Left forelimb (tissue), 1 donor: ENCODE measurements around the gene CD48.
"Not testable (repeated sequence)": the region's sequence is repeated elsewhere in the genome, so short reads cannot be mapped to it uniquely, and the experiment has no call there.

Experiments
- DNase-seq: peaks from one replicate; pipeline ENCODE4 v3.0.0-alpha.2; 2018; ENCODE audit warnings: low spot score

CD48 gene

DNA sequence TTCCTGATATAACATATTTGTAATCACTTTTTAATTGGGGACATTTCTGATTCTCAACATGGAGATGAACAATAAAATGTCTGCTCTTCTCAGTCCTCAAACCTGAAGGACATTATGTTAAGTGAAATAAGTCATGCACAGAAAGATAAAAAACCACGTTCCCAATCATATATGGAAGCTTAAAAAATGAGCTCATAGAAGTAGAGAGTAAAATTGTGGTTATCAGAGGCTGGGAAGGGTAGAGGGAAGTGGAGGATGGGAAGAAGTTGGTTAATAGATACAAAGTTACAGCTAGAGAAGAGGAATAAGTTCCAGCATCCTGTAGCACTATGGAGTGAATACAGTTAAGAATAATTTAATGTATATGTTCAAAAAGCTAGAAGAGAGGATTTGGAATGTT, 1.5 kb upstream of the CD48 start:
- DNase-seq, result no peak

DNA sequence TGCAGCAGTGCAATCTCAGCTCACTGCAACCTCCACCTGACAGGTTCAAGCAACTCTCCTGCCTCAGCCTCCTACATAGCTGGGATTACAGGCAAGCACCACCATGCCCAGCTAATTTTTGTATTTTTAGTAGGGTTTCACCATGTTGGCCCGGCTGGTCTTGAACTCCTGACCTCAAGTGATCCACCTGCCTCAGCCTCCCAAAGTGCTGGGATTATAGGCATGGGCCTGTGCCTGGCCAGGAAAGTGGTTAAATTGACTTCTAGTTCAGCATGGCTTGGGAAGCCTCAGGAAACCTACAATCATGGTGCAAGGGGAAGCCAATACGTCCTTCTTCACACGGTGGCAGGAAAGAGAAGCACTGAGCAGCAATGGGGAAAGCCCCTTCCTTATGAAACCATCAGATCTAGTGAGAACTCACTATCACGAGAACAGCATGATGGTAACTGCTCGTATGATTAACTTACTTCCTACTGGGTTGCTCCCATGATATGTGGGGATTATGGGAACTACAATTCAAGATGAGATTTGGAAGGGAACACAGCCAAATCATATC, 981 bp upstream of the CD48 start:
- DNase-seq, result not testable (repeated sequence)

DNA sequence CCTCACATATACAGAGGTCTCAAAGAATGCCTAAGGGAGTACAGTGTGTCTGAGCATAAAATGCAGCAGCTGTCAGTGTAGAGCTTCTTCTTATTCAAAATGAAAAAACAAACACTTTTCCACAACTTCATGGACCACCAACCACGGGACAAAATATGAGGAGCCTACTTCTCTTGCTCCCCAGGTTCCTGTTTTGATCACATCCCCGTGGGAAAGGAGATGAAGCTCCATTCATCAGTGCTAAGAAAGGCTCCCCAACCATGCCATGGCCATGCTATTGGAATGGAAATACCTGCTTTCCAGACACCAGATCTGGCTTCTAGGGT, 383 bp downstream of the CD48 start:
- DNase-seq, result no peak

DNA sequence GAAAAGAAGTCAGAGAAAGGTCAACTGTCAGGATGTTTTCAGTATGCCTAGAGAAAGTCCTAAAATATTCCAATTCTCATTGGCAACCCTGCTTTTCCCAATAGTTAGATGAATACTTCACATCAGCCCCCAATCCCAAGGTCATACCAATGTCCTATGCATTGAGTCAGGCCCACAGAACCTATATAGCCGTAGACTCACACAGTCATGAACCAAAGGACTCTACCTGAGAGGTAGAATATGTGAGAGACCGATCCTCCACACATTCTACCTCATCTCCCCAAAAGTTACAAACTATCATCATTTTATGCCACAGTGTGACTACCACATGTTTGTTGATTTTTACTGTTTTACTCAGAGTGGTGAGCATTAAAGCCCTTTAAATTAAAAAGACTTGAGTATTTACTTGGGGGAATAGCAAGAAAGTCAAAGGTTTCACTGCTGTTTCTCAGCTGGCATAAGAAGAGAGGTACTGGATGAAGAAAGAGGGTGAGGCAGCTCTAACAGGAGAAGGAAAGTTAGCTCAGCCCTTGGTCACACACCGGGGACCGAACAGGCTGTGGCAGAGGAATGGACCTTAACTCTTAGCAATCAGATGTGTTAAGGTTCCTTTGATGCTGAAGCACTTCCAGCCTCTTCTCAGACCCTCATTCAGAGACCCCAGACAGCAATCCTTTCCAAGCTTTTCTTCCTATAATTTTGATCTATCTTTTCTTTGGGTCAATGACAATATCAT, 937 bp downstream of the CD48 start:
- DNase-seq, result no peak

DNA sequence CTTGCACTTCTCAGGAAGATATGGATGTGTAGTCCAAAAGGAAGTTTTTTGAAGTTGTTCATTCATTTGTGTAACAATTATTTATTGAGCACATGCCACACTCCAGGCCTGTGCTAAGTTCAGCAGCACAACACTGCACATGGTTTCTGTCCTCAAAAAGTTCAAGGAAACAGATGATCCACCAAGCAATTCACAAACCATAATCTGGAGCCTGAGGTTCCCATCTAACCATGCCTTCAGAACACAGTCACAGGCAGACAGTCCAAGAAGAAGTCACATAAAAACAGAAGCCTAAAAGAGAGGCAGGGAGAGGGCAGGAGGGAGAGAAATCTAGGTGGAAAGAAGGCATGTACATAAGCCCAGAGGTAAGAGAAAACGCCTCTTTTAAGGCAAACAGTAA, 1.9 kb downstream of the CD48 start:
- no peak for DNase-seq

DNA sequence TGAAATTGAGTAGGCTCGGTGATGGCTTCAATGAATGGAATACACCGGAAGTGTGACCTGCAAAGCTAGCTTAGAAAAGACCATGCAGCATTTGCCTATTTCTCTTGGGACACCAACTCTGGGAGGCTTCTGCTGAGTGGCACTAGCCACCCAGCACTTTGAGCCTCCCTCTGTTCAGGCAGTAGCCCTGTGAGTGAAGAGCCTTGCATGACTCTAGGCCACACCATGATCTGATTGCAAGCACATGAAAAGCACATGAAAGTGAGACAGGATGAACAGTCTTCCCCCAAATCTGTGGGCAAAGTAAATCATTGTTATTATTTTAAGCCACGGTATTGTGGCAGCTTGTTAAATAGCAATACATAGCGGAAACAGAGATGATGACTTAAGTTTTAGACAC, 2.8 kb downstream of the CD48 start:
- DNase-seq, result no peak

DNA sequence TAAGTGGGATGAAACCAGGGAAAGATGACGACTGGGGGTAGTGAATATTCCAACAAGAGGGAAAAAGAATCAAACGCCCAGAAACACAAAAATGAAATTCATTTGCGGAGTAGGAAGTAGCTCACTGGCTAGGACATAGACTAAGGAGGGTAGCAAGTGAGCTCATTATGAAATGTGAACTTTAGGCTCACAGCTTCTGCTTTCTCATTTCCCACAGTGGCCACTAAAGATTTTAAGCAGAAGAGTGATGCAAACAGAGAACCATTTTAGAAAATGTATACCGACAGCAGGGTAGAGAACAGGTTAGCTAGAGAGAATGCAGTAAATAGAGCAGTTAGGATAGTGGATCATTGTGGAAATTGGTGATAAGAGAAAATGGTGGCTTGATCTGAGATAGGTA, 3.5 kb downstream of the CD48 start:
- DNase-seq, result no peak

DNA sequence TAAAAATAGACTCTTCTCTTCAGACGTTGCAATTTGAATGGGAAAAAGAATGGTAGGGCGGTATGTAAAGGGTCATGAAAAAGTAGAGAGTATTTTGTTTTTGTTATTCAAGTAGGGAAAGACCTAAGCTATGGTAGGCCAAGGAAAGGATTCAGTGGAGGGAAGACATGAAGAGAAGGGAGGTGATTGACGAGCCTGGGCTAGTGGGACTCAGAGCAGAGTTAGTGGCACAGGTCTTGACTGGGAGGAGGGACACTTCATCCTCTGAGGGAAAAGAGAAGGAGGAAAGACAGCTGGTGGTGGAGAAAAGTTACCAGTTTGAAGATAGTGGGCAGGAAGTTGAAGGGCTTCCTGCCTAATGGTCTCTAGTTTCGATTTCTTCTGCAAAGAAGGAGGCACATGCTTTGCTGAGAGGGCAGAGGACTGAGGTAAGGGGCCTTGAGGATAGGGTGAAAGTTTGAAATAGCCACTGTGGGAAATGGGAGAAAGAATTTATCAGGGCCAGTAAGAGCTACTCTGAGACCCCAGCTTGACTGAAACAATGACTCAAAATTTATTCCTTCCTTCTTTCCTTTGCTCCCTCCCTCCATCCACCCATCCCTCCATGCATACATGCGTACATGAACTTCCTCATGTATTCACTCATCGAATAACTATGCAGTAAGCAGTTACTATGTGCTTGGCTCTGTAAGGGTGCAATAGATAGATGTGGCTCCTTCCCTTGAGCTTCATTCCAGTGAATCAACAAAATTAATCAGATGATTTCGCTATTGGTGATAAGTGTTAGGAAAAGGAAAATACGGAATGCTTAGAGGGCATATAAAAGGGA, 4.2 kb downstream of the CD48 start:
- DNase-seq, result no peak

DNA sequence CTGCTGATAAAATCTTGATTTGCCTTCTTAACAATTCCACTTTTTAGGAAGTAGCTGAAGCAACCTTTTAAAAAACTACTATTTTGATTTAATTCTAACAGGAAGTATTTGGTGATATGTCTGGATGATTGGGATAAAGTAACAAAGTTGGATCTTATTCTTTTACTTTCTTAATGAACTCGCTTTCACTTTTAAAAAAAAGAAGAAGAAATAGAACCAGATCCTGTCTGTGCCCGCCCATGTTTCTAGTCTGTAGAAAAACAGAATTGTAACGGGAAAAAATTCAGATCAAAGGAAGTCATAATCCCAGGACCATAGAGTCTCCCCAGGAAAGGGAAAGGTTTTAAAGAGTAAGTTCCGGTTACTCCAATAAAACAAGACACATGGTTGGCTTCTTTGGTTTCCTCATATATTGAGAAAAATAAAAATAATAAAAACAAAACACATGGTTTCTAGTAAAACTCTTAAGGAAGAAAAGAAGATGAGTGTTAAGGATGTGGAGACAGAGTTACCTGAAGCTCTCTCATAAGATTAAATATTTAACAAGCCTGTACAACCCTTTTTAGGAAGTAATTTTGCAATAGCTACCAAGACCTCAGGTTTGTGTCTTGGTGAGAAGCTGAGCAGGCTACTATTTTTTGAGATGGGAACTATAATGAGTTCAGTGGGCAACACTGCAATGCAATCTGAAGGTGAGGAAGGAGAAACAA, 4.9 kb downstream of the CD48 start:
- no peak for DNase-seq

DNA sequence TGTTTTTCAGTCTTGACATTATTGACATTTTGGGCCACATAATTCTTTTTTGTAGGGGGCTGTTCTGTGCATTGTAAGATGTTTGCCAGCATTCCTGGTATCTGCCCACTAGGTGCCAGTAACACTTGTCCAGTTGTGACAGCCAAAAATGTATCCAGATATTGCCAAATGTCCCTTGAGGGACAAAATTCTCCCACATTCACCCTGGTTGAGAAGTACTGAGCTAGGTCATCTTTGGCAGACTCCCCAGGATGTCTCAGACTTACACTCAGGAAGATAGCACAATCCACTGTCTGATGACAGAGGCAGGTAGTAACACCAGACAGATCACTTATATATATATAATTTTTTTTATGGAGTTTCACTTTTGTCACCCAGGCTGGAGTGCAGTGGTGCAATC, 5.9 kb downstream of the CD48 start:
- DNase-seq, result no peak

DNA sequence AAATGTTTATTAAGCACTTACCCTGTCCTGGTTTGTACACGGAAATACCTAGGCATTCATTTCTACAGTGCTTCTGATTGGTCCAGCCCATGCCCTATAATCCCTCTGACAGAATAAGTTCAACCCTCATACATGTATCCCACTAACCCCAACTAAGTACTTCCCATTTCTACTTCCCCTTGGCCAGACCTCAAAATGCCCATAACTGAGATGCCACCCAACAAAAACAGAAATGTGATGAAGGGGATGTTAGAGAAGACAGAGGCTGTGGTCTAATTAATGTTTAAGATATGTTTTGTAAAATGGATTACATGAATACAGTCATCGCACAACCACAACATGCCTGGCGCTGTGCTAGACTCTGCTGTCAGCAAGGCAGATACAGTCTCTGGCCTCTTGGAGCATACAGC, 6.4 kb downstream of the CD48 start:
- not testable (repeated sequence) for DNase-seq

DNA sequence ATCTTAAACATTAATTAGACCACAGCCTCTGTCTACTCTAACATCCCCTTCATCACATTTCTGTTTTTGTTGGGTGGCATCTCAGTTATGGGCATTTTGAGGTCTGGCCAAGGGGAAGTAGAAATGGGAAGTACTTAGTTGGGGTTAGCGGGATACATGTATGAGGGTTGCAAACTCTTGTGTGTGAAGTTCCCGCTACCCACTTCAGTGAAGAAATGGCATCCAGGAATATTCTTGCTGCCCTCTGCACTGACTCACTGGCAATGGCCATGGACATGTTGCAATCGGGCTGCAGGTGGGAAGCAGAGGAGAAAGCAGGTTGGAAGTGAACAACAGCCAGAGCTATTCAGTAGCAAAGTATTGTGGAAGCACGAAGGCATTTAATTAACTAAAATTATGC, 7.4 kb downstream of the CD48 start:
- no peak for DNase-seq

DNA sequence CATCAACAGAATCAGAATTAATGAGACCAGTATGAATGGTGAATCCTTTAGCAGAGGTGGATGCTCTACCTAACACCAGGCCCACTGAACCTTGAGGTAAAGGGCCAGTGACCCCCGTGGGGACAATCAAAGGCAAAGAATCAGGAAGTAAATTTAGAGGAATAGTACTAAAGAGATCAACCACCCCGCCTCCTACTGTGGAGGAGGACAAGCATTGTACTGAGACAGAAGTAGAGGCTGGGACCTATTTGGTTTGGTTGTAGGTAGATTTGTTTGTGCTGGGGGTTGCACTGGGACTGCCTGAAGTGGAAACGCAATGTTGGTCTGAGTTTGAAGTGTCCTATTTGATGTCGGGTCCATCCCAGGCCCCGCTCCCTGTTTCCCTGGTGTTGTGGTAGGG, 9.5 kb downstream of the CD48 start:
- no peak for DNase-seq

DNA sequence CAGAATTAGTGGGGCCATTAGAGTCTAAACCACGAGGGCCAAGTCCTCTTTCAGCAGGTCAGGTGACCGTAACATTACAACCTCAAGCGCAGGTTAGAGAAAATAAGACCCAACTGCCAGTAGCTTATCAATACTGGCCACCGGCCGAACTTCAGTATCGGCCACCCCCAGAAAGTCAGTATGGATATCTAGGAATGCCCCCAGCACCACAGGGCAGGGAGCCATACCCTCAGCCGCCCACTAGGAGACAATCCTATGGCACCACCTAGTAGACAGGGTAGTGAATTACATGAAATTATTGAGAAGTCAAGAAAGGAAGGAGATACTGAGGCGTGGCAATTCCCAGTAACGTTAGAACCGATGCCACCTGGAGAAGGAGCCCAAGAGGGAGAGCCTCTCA, 19.2 kb downstream of the CD48 start:
- not testable (repeated sequence) for DNase-seq

DNA sequence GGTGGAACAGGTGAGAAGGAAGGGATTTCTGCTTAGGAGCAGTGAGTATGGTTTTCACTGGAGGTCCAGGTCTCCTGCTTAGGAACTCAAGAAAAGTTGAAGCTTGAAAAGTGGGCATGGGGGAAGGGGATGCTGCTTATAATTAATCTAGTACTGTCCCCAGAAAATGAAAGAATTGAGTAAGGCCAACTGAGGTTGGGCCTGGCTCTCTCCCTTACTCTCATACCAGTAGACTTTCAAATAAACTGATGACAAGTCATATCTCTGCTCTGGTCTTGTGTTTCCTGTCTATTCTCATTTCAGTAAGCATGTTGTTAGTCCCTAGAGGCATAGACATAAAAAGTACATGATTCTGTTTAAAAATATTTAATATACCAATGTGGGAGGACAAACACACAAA, 26.4 kb downstream of the CD48 start:
- no peak for DNase-seq

DNA sequence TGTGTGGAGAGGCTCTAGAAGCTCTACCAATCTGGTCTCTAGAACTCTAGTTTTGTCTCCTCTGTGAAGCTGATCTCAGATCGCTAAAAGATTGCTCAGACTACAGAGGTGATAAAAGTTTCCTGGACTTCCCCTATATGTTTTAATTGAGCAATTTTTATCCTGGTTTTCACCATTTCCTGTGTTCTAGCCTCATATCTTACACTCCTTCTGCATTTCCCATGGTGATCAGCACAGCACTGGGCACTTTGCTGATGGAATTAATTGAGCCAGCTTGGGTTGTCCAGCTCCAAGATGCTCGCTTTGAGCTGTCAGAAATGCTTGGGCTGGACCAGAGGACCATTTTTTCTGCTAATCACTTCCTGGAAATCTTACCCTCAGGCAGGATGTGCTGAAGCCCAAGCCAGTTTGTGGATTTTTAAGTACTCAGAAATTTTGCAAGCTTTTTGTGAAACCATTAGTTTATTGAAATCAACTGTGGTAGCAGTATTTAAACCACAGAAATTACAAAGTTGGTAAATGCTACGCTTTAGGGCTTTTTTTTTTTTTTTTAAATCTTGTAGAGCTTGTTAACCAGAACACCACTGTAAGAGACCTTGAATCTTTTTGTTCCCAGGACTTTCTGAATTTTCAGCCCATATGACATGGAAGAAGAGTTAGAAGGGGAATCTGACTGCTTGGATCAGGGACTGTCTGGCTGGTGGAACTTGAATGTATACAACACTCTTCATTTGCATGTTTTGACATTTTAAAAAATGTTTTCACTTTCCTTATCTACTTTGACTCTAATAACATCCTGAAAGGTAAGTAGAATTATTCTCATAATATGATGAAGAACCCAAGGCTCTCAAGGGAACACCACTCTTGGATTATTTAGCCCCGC, 28.4 kb downstream of the CD48 start:
- DNase-seq, result no peak

DNA sequence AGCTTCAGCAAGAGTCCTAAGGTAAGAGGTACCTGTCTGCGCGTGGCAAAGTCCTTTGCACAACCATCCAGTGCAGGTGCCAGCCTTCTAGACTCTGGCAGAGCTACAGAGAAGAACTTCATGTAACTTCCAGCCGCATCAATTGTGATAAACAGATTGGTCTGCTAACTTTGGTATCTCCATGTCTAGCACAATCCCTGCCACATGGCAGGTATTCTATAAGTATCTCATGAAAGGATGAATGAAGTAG, 29.8 kb downstream of the CD48 start:
- no peak for DNase-seq

DNA sequence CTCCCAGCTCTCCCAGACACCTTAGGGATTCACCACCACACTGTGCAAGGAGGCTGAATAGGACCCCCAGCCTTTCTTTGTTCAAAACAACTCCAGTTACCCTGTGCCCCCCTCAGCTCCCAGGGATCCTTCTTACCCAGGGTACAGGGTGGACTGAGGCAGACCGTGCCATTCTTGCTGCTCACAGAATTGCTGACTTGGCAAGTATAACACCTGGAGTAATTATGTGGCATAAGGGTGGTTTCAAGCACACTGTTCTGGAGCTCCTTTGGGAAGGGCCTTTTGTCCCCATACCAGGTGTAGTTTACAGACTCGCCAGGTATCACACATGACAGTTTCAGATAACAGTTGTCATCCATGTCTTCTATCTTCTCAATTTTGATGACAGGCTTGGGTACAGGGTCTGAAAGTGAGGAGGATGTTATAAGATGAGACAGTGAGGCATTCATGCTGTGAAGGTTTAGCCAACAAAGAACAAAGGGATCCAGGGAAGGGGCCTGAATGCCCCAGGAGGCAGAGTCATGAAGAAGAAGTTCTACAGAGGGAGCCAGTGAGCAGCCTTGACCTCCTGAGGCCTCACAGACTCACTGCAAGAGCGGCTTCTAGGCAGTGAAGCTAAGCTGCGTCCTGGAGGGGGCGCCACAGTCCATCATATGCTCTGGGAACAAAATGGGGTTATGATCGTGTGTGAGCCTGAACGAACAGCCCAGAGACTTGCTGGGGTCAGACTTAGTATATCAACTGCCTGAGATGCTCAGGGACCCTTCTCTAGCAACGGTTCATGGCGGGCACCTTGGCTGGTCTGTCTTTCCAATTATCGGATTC, 30.3 kb downstream of the CD48 start:
- no peak for DNase-seq

DNA sequence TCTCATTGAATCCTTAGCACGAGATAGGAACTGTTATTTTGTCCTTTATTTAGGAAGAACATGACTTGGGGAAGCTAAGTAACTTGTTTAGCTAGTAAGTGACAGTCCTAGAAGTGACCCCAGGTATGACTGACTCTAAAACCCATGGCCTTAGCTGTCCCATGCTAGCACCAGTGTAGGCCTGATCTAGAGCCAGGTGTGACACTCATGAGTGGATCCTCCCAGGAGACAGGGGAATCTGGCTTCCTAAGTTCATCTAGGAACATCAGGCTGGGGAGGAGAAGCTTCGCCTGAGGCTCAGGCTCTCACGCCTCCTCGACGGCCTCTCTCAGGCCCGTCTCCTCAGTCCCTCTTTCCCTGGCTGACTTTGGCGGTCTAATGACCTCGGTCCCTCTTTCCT, 31.2 kb downstream of the CD48 start:
- no peak for DNase-seq

DNA sequence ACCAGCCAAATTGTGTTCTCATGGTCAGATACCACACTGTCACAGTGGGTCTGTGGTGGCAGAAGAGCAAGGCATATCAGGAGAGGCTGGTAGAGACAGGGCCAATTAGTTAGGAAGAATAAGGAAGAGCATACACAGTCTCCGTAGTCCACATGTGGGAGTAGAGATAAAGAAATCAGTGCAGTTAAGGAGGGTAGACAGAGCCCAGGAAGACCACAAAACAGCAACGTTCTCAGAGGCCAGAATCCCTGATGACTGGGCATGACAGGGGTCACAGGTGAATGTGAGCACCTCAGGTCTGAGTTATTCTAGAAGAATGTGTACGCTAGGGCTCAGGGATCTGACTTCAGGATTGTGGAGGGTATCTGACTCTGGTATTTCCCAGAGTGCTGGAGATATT, 31.7 kb downstream of the CD48 start:
- no peak for DNase-seq

DNA sequence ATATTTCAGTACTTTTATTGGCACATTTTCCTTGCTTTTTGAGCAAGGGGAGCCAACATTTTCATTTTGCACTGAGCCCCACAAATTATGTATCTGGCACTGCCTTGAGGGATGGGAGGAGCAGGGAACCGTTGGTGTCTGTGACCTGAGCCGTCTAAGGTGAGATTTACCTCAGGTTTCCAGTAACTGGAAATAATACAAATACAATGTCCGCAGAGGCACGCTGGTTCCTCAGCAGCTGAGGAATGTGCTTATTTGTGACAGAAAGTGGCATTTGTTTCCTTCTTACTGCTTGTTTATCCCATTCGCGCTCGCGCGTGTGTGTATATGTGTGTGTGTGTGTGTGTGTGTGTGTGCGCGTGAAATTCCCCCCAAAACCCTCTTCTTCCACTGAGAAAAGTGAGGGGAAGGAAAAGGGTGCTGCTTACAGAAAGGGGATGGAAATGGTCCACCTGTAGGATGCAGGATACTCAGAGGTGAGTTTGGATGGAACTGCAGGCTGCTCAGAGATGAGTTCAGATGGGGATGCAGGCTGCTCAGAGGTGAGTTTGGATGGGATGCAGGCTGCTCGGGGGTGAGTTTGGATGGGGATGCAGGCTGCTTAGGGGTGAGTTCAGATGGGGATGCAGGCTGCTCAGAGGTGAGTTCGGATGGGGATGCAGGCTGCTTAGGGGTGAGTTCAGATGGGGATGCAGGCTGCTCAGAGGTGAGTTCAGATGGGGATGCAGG, 34.6 kb downstream of the CD48 start:
- no peak for DNase-seq
